Measurements from ENCODE around the gene HIPK2.

The HIPK2 gene

DNA sequence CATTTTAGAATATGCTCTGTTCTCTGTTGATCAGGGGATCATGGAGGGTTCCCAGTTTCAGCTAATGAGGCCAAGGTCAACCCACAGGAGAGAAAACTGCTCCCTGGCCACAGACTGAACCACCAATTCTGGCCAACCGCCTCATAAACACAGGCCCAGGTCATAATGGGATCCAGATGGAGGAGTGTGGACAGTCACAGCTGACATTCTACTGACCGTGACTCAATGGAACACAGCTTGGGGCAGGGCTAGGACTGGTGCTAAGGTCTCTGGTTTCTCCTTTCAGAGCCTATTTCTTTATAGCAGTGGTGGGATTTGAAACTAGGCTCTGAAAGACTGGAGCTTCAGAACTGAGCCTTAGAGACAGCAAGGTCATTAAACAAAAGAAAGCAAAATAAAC is 68.3 kb downstream of the HIPK2 start:
- no peak overlapping the region for H3K4me3 ChIP-seq (ENCODE audit: low read depth, low read length)
- no peak for DNase-seq (ENCODE audit: low read depth)
- TF ChIP-seq MYC (IDR thresholded peaks at IDR 0.05; ENCODE audit: low read depth, low read length) (no peak), POLR2A (IDR thresholded peaks at IDR 0.05; ENCODE audit: extremely low read depth, insufficient read length) (no peak)
- TF ChIP-seq, protein P1, sequence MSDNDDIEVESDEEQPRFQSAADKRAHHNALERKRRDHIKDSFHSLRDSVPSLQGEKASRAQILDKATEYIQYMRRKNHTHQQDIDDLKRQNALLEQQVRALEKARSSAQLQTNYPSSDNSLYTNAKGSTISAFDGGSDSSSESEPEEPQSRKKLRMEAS (IDR thresholded peaks at IDR 0.05; ENCODE audit: low read depth, low read length), result no peak
- TF ChIP-seq, protein P2, sequence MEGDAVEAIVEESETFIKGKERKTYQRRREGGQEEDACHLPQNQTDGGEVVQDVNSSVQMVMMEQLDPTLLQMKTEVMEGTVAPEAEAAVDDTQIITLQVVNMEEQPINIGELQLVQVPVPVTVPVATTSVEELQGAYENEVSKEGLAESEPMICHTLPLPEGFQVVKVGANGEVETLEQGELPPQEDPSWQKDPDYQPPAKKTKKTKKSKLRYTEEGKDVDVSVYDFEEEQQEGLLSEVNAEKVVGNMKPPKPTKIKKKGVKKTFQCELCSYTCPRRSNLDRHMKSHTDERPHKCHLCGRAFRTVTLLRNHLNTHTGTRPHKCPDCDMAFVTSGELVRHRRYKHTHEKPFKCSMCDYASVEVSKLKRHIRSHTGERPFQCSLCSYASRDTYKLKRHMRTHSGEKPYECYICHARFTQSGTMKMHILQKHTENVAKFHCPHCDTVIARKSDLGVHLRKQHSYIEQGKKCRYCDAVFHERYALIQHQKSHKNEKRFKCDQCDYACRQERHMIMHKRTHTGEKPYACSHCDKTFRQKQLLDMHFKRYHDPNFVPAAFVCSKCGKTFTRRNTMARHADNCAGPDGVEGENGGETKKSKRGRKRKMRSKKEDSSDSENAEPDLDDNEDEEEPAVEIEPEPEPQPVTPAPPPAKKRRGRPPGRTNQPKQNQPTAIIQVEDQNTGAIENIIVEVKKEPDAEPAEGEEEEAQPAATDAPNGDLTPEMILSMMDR (IDR thresholded peaks at IDR 0.05; ENCODE audit: low read depth, low read length), result no peak

DNA sequence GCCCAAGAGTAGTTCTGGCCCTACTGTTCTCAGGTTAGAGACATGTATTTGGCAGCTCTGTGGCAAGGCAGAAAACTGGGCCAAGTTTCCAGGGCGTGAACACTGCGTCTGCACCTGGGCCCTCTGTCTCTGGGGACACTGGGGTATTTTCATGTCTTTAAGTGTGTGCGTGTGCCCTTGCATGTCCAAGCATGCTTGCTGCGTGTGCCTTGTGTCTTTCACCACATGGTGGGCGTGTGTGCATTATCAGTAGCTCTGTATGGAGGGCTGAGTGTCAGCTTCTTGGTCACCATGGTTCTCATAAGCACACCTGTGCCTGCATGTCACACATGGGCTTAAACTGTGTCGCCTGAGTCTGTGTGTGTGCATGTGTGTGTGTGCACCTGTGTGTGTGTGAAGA is 69.3 kb downstream of the HIPK2 start:
- DNase-seq (ENCODE audit: low read depth), result no peak
- no peak overlapping the region for H3K4me3 ChIP-seq (ENCODE audit: low read depth, low read length)
- TF ChIP-seq POLR2A (IDR thresholded peaks at IDR 0.05; ENCODE audit: extremely low read depth, insufficient read length), result no peak
- no peak for TF ChIP-seq MYC (IDR thresholded peaks at IDR 0.05; ENCODE audit: low read depth, low read length)
- TF ChIP-seq, protein P2 (IDR thresholded peaks at IDR 0.05; ENCODE audit: low read depth, low read length), result no peak
- TF ChIP-seq, protein P1 (IDR thresholded peaks at IDR 0.05; ENCODE audit: low read depth, low read length), result no peak

DNA sequence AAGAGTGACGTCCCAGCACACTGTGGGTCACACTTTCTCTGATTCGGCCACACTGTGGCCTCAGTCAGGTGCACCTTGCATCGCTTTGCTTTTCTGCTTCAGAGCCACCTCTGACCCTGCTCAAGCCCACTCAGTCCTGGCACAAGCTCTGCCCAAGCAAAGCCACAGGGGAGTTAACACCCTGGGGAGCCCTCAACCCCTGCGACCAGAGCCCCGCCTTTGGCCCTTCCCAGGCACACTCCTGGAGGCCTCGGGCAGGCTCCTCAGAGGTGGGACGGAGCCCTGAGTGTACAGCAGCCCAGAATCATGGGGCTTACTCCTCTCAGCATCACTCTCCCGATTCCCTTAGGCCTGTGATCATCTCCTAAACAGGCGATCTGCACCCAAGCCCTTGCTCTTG is 71.0 kb downstream of the HIPK2 start:
- DNase-seq (ENCODE audit: low read depth), result no peak
- H3K4me3 ChIP-seq (ENCODE audit: low read depth, low read length), result no peak overlapping the region
- no peak for TF ChIP-seq MYC (IDR thresholded peaks at IDR 0.05; ENCODE audit: low read depth, low read length)
- TF ChIP-seq, protein P2 (IDR thresholded peaks at IDR 0.05; ENCODE audit: low read depth, low read length), result no peak

DNA sequence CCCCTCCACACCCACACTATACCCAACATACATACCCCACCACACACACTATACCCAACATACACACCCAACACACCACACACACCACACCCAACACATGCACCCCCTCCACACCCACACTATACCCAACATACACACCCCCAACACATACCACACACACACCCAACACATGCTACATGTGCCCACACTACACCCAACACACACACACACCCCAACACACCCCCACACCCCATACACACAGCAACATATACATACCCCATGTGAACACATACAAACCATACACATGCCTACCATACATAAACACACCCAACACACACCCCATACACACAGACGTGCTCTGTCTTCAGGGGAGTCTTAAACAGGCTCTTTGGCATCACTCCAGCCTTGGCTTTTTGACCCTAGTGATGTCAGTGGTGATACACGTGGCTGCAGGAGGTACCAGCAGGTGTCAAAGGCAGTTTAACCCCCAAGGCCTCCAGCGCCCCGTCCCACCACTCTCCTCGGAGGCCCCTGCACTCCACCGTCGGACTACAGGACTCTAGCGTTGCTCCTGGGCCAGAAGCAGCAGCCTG is 73.4 kb downstream of the HIPK2 start:
- no peak overlapping the region for H3K4me3 ChIP-seq (ENCODE audit: low read depth, low read length)
- TF ChIP-seq, protein P2 (IDR thresholded peaks at IDR 0.05; ENCODE audit: low read depth, low read length), result no peak
- no peak for TF ChIP-seq POLR2A (IDR thresholded peaks at IDR 0.05; ENCODE audit: extremely low read depth, insufficient read length)
- TF ChIP-seq, protein P1 (IDR thresholded peaks at IDR 0.05; ENCODE audit: low read depth, low read length), result no peak
- no peak for TF ChIP-seq MYC (IDR thresholded peaks at IDR 0.05; ENCODE audit: low read depth, low read length)
- DNase-seq (ENCODE audit: low read depth), result no peak

DNA sequence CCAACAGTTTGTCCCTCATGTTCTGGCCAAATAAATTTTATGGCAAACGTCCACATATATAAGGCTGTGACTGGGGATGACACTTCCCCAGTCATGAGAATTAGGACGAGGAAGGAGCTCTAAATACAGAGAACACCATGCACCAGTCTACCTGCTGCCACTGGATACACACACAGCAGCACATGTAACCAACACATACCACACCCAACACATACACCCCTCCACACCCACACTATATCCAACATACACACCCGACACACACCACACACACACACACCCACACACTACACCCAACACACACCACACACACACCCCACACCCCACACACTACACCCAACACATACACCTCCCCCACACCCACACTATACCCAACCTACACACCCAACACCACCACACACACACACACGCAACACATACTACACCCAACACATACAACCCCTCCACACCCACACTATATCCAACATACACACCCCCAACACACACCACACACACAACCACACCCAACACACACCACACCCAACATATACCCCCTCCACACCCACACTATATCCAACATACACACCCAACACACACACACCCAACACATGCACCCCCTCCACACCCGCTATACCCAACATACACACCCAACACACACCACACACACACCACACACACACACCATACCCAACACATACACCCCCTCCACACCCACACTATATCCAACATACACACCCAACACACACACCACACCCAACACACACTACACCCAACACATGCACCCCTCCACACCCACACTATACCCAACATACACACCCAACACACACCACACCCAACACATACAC is 74.1 kb downstream of the HIPK2 start:
- DNase-seq (ENCODE audit: low read depth), result no peak
- H3K4me3 ChIP-seq (ENCODE audit: low read depth, low read length), result no peak overlapping the region
- TF ChIP-seq, protein P1 (IDR thresholded peaks at IDR 0.05; ENCODE audit: low read depth, low read length), result no peak
- no peak for TF ChIP-seq POLR2A (IDR thresholded peaks at IDR 0.05; ENCODE audit: extremely low read depth, insufficient read length)
- TF ChIP-seq, protein P2 (IDR thresholded peaks at IDR 0.05; ENCODE audit: low read depth, low read length), result no peak
- no peak for TF ChIP-seq MYC (IDR thresholded peaks at IDR 0.05; ENCODE audit: low read depth, low read length)

Data from NB4 (cell line).